HCT116 (cell line): ENCODE measurements around the gene FAH. TPM values are rescaled to one million over a fixed set of nuclear protein-coding genes. Genes with fewer than 3 reads are reported as not detected.

Source experiments
- ATAC-seq: fragments of 200-7000 bp; cut with Tn5 transposase; 2 replicates; pipeline ENCODE4 v1.9.1; 2020; ENCODE audit warnings: mild to moderate bottlenecking, moderate library complexity
- BruUV-seq: library from RNA; stranded (reverse); fragments of 400-500 nt; replicated peaks from 2 replicates; lab custom pipeline; 2021; lab: Mats Ljungman, UMichigan
- CTCF ChIA-PET: fragments of 300-600 bp; sonication (Branson Sonifier 250); formaldehyde crosslinking; loops from one replicate; lab custom pipeline; 2021; ENCODE audit warnings: antibody characterized with exemption; lab: Charles Lee
- POLR2A ChIA-PET: fragments of 300-600, 350-600 bp; sonication (Branson Sonifier 250); formaldehyde crosslinking; loops from one replicate; lab custom pipeline; 2021; ENCODE audit warnings: antibody characterized with exemption; lab: Charles Lee
- RAD21 ChIA-PET, 2 experiments: fragments of 300-600 bp; sonication (Branson Sonifier 250); formaldehyde crosslinking; loops; one replicate each; lab custom pipeline; 2023; ENCODE audit warnings: low total read pairs in 2 of 2; ENCODE audit not compliant: uncharacterized antibody in 2 of 2, unreplicated experiment in 2 of 2, low non-redundant PET in 1 of 2; lab: Charles Lee
- DNase-seq: peaks from one replicate; pipeline ENCODE4 v3.0.0-alpha.2; 2010; ENCODE audit warnings: low read depth, low spot score
- H2AFZ ChIP-seq: fragments of 200-600 bp; shearing (Covaris generic), sonication (generic); 2 replicates; pipeline ENCODE4 v1.6.1; 2017; ENCODE audit warnings: low read depth, mixed run types, mixed read lengths, antibody characterized with exemption, low read length; ENCODE audit not compliant: poor library complexity, severe bottlenecking
- H3K27ac ChIP-seq: 2 replicates; pipeline ENCODE4 v1.5.1; 2012; ENCODE audit warnings: low read depth, low read length
- H3K27me3 ChIP-seq: fragments of 200-600 bp; sonication (generic); 2 replicates; pipeline ENCODE4 v1.6.1; 2016; ENCODE audit warnings: mixed run types, low read length, mixed read lengths; ENCODE audit not compliant: insufficient read depth
- H3K36me3 ChIP-seq, 2 experiments: fragments of 200-500 bp in 1 of 2; fragments of 200-600 bp in 1 of 2; sonication (Bioruptor generic) in 1 of 2; sonication (generic) in 1 of 2; 2 replicates each; pipeline versions ENCODE4 v1.5.1 to v1.6.1; 2014 to 2016; ENCODE audit warnings: low read length in 2 of 2, inconsistent platforms in 1 of 2, mixed read lengths in 1 of 2, mixed run types in 1 of 2; ENCODE audit not compliant: insufficient read depth in 2 of 2, control insufficient read depth in 1 of 2
- H3K4me1 ChIP-seq, 2 experiments: fragments of 200-600 bp in 1 of 2; sonication (generic) in 1 of 2; 2 replicates each; pipeline versions ENCODE4 v1.5.1 to v1.6.1; 2012 to 2017; ENCODE audit warnings: low read length in 2 of 2, inconsistent platforms in 1 of 2, mild to moderate bottlenecking in 1 of 2, mixed read lengths in 1 of 2, mixed run types in 1 of 2, moderate library complexity in 1 of 2; ENCODE audit not compliant: insufficient read depth in 2 of 2, control insufficient read depth in 1 of 2
- H3K4me2 ChIP-seq: fragments of 200-600 bp; sonication (generic); 2 replicates; pipeline ENCODE4 v1.6.1; 2017; ENCODE audit warnings: mixed run types, low read length, mixed read lengths
- H3K4me3 ChIP-seq, 2 experiments: fragments of 200-600 bp in 1 of 2; sonication (generic) in 1 of 2; replicated peaks in 1 of 2; 2 replicates each; pipeline ENCODE4 v1.5.1; 2011 to 2016; ENCODE audit warnings: low read length in 2 of 2, control low read depth in 1 of 2, low read depth in 1 of 2, mild to moderate bottlenecking in 1 of 2, mixed read lengths in 1 of 2, mixed run types in 1 of 2
- H3K79me2 ChIP-seq: fragments of 200-600 bp; sonication (generic); 2 replicates; pipeline ENCODE4 v1.6.1; 2017; ENCODE audit warnings: mild to moderate bottlenecking, mixed run types, low read length, moderate library complexity, mixed read lengths; ENCODE audit not compliant: insufficient read depth
- H3K9ac ChIP-seq: fragments of 200-600 bp; sonication (generic); 2 replicates; pipeline ENCODE4 v1.6.1; 2016; ENCODE audit warnings: low read length, mixed read lengths
- H3K9me2 ChIP-seq: fragments of 200-600 bp; sonication (generic), shearing (Covaris generic); 2 replicates; pipeline ENCODE4 v1.6.1; 2017; ENCODE audit warnings: mixed run types, mild to moderate bottlenecking, moderate library complexity; ENCODE audit not compliant: insufficient read depth
- H3K9me3 ChIP-seq, 2 experiments: fragments of 200-500 bp in 1 of 2; fragments of 200-600 bp in 1 of 2; sonication (Bioruptor generic) in 1 of 2; sonication (generic) in 1 of 2; 2 replicates each; pipeline ENCODE4 v1.6.1; 2014 to 2017; ENCODE audit warnings: low read length in 2 of 2, mixed read lengths in 2 of 2, inconsistent platforms in 1 of 2, low read depth in 1 of 2, mild to moderate bottlenecking in 1 of 2, mixed run types in 1 of 2, moderate library complexity in 1 of 2; ENCODE audit not compliant: control insufficient read depth in 1 of 2, insufficient read depth in 1 of 2
- H4K20me1 ChIP-seq: fragments of 200-600 bp; sonication (generic), shearing (Covaris generic); 2 replicates; pipeline ENCODE4 v1.6.1; 2017; ENCODE audit warnings: mixed run types, mild to moderate bottlenecking, moderate library complexity; ENCODE audit not compliant: insufficient read depth
- CBX3 ChIP-seq: IDR thresholded peaks from 2 replicates; pipeline ENCODE4 v1.6.1; 2012; ENCODE audit warnings: low read depth
- CEBPB ChIP-seq: IDR thresholded peaks from 2 replicates; pipeline ENCODE4 v1.6.1; 2012; ENCODE audit warnings: low read depth
- EGR1 ChIP-seq: IDR thresholded peaks from 2 replicates; pipeline ENCODE4 v1.6.1; 2012; ENCODE audit warnings: low read depth
- ELF1 ChIP-seq: IDR thresholded peaks from 2 replicates; pipeline ENCODE4 v1.6.1; 2012; ENCODE audit warnings: low read depth, borderline replicate concordance
- EZH2 ChIP-seq: fragments of 200-600 bp; sonication (generic); IDR thresholded peaks from 2 replicates; pipeline ENCODE4 v1.6.1; 2017; ENCODE audit warnings: antibody characterized with exemption, mixed run types
- JUND ChIP-seq: IDR thresholded peaks from 2 replicates; pipeline ENCODE4 v1.6.1; 2012
- RAD21 ChIP-seq: IDR thresholded peaks from 2 replicates; pipeline ENCODE4 v1.6.1; 2012; ENCODE audit warnings: low read depth, mild to moderate bottlenecking
- SIN3A ChIP-seq: IDR thresholded peaks from 2 replicates; pipeline ENCODE4 v1.6.1; 2012; ENCODE audit warnings: low read depth
- SP1 ChIP-seq: IDR thresholded peaks from 2 replicates; pipeline ENCODE4 v1.6.1; 2012; ENCODE audit warnings: low read depth
- SRF ChIP-seq: IDR thresholded peaks from 2 replicates; pipeline ENCODE4 v1.6.1; 2012; ENCODE audit warnings: low read depth
- YY1 ChIP-seq: IDR thresholded peaks from 2 replicates; pipeline ENCODE4 v1.6.1; 2011; ENCODE audit warnings: low read length, low read depth, moderate library complexity, mild to moderate bottlenecking; ENCODE audit not compliant: insufficient replicate concordance; ENCODE audit errors: extremely low read depth
- ZFX ChIP-seq: fragments of 450-650 bp; IDR thresholded peaks from 2 replicates; pipeline ENCODE4 v1.6.1; 2017
- ZNF274 ChIP-seq: fragments of 200-500 bp; sonication (Bioruptor generic); IDR thresholded peaks from 2 replicates; pipeline ENCODE4 v1.6.1; 2014; ENCODE audit warnings: mild to moderate bottlenecking, low read depth, low read length, inconsistent platforms
- intact Hi-C: fragments of 100-400 bp; cut with micrococcal nuclease; formaldehyde crosslinking; loops from 2 replicates; pipeline ENCODE4 v1.10.0; 2022
- total RNA-seq: library from RNA; stranded (reverse); gene quantifications from one replicate; pipeline ENCODE4 v1.2.1, GENCODE V29; 2021; ENCODE audit not compliant: unreplicated experiment
- TF ChIP-seq, protein P1 (sequence below): IDR thresholded peaks from 2 replicates; pipeline ENCODE4 v1.6.1; 2011; ENCODE audit warnings: mild to moderate bottlenecking, low read length, moderate library complexity; ENCODE audit not compliant: insufficient replicate concordance; ENCODE audit errors: extremely low read depth
- TF ChIP-seq, protein P2 (sequence below), 3 experiments: fragments of 200-600 bp in 1 of 3; sonication (generic) in 1 of 3; IDR thresholded peaks in 2 of 3; conservative IDR thresholded peaks in 1 of 3; 2 replicates each; pipeline ENCODE4 v1.5.1; 2012 to 2017; ENCODE audit warnings: low read depth in 2 of 3, low read length in 2 of 3, antibody characterized with exemption in 1 of 3, borderline replicate concordance in 1 of 3, control low read depth in 1 of 3, mild to moderate bottlenecking in 1 of 3, mixed read lengths in 1 of 3, mixed run types in 1 of 3, moderate library complexity in 1 of 3; ENCODE audit not compliant: insufficient read depth in 1 of 3
- TF ChIP-seq, protein P3 (sequence below): IDR thresholded peaks from 2 replicates; pipeline ENCODE4 v1.6.1; 2012; ENCODE audit warnings: low read depth
- TF ChIP-seq, protein P4 (sequence below): IDR thresholded peaks from 2 replicates; pipeline ENCODE4 v1.6.1; 2012

FAH gene
- total RNA-seq, 1 experiment from 2014 or later: 20.0 TPM

DNA sequence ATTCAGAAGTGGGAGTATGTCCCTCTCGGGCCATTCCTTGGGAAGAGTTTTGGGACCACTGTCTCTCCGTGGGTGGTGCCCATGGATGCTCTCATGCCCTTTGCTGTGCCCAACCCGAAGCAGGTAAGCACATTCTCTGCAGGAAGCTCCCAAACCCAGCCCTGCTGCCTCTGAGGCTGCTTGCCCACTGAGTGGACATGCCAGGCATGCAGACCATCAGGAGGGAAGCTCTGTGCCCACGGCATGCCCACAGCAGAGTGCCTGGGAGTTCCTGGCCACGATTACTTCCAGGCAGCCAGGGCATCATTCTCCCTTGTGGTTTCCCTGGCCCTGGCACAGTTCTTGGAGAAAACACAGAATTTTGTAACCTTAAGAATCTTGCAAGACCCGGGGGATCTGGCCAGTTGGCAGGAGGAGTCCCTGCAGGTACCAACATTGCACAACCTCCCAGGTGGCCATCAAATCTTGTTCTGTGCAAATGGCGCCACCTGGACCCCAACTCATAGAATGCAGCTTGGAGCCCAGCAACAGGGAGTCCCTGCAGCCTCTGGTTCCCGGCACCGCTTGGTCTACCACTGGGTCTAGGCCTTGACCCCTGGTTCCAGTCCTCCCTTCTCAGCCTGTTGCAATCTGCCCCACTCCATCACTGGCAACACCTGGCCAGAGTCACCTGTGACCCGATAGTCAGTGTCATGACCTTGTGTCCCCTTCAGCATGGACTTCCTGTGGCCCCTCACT lies 20.4 kb downstream of the FAH start:
- no TSS peak for BruUV-seq
- no peak overlapping the region for H2AFZ ChIP-seq
- RAD21 ChIA-PET: no interaction called here
- H3K4me1 ChIP-seq: no peaks in the 10 kb centered on the region
- ATAC-seq (peak; percentile 94), DNase-seq (peak; percentile 42)
- no peaks in the 10 kb centered on the region for H3K27me3 ChIP-seq
- H3K9me3 ChIP-seq: no peaks in the 10 kb centered on the region
- H3K4me3 ChIP-seq: no peak overlapping the region
- H3K4me2 ChIP-seq: no peak overlapping the region
- no peaks in the 10 kb centered on the region for H3K9me2 ChIP-seq
- POLR2A ChIA-PET: no interaction called here
- intact Hi-C loops: loop anchor here (1.0 to 10.0 kb wide), 6 partner anchors 180 to 791 kb away; partner anchors contain the start of gene MTHFS
- CTCF ChIA-PET: interaction anchor here (0.7 to 2.1 kb wide), 5 partner anchors 320 to 833 kb away, joined by 4 to 6 read pairs (median 5); no protein-coding TSS in a partner anchor
- H3K9ac ChIP-seq: no peak overlapping the region
- H4K20me1 ChIP-seq: no peaks in the 10 kb centered on the region
- no peaks in the 10 kb centered on the region for H3K79me2 ChIP-seq
- H3K27ac ChIP-seq: no peak overlapping the region
- H3K36me3 ChIP-seq: no peaks in the 10 kb centered on the region
- TF ChIP-seq EGR1 (no peak), EZH2 (no peak), SP1 (no peak), JUND (no peak), SIN3A (no peak), ZFX (no peak), ELF1 (no peak), SRF (no peak), YY1 (no peak), CBX3 (no peak), ZNF274 (no peak), CEBPB (peak; percentile 93), RAD21 (peak; percentile 87)
- TF ChIP-seq, protein P1, sequence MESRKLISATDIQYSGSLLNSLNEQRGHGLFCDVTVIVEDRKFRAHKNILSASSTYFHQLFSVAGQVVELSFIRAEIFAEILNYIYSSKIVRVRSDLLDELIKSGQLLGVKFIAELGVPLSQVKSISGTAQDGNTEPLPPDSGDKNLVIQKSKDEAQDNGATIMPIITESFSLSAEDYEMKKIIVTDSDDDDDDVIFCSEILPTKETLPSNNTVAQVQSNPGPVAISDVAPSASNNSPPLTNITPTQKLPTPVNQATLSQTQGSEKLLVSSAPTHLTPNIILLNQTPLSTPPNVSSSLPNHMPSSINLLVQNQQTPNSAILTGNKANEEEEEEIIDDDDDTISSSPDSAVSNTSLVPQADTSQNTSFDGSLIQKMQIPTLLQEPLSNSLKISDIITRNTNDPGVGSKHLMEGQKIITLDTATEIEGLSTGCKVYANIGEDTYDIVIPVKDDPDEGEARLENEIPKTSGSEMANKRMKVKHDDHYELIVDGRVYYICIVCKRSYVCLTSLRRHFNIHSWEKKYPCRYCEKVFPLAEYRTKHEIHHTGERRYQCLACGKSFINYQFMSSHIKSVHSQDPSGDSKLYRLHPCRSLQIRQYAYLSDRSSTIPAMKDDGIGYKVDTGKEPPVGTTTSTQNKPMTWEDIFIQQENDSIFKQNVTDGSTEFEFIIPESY: no peak
- TF ChIP-seq, protein P2, sequence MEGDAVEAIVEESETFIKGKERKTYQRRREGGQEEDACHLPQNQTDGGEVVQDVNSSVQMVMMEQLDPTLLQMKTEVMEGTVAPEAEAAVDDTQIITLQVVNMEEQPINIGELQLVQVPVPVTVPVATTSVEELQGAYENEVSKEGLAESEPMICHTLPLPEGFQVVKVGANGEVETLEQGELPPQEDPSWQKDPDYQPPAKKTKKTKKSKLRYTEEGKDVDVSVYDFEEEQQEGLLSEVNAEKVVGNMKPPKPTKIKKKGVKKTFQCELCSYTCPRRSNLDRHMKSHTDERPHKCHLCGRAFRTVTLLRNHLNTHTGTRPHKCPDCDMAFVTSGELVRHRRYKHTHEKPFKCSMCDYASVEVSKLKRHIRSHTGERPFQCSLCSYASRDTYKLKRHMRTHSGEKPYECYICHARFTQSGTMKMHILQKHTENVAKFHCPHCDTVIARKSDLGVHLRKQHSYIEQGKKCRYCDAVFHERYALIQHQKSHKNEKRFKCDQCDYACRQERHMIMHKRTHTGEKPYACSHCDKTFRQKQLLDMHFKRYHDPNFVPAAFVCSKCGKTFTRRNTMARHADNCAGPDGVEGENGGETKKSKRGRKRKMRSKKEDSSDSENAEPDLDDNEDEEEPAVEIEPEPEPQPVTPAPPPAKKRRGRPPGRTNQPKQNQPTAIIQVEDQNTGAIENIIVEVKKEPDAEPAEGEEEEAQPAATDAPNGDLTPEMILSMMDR (IDR thresholded peaks at IDR 0.05 in 2 of 3, conservative IDR thresholded peaks at IDR 0.05 in 1 of 3; ENCODE audit: borderline replicate concordance in 1 of 3, insufficient read depth in 1 of 3, low read depth in 2 of 3, low read length in 2 of 3): peak; percentile 69 to 79 (median 72)
- TF ChIP-seq, protein P3, sequence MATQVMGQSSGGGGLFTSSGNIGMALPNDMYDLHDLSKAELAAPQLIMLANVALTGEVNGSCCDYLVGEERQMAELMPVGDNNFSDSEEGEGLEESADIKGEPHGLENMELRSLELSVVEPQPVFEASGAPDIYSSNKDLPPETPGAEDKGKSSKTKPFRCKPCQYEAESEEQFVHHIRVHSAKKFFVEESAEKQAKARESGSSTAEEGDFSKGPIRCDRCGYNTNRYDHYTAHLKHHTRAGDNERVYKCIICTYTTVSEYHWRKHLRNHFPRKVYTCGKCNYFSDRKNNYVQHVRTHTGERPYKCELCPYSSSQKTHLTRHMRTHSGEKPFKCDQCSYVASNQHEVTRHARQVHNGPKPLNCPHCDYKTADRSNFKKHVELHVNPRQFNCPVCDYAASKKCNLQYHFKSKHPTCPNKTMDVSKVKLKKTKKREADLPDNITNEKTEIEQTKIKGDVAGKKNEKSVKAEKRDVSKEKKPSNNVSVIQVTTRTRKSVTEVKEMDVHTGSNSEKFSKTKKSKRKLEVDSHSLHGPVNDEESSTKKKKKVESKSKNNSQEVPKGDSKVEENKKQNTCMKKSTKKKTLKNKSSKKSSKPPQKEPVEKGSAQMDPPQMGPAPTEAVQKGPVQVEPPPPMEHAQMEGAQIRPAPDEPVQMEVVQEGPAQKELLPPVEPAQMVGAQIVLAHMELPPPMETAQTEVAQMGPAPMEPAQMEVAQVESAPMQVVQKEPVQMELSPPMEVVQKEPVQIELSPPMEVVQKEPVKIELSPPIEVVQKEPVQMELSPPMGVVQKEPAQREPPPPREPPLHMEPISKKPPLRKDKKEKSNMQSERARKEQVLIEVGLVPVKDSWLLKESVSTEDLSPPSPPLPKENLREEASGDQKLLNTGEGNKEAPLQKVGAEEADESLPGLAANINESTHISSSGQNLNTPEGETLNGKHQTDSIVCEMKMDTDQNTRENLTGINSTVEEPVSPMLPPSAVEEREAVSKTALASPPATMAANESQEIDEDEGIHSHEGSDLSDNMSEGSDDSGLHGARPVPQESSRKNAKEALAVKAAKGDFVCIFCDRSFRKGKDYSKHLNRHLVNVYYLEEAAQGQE: no peak
- TF ChIP-seq, protein P4, sequence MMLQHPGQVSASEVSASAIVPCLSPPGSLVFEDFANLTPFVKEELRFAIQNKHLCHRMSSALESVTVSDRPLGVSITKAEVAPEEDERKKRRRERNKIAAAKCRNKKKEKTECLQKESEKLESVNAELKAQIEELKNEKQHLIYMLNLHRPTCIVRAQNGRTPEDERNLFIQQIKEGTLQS: no peak
- TF ChIP-seq, all 23 proteins: peak for 3
